Muscle of back (tissue), 10 donors: ENCODE results near the gene POLR2H. TPM values are rescaled to one million over a fixed set of nuclear protein-coding genes. Genes with fewer than 3 reads are reported as not detected.

Experiments used
- polyA plus RNA-seq, 10 donors: library from polyadenylated mRNA; unstranded; fragments of 120-200 nt; gene quantifications; one replicate each; pipeline ENCODE4 v1.2.1, GENCODE V29; 2013; ENCODE audit not compliant: insufficient read length in 10 of 10

The POLR2H gene
- polyA plus RNA-seq, 10 donors = 40.0 to 61.4 (median 43.8) TPM

Other genes starting within 250 kb of the POLR2H start
- 10 to 100 TPM; 30.4 to 42.6 (median 35.5) TPM for gene EIF2B5, start 226.4 kb upstream of the POLR2H start, polyA plus RNA-seq
- gene DVL3, start 206.3 kb upstream of the POLR2H start, polyA plus RNA-seq = 10 to 100 TPM; 67.8 to 98.1 (median 76.6) TPM
- gene AP2M1, start 186.9 kb upstream of the POLR2H start, polyA plus RNA-seq = 100 to 1,000 TPM; 185 to 233 (median 199) TPM
- gene ABCF3, start 175.5 kb upstream of the POLR2H start, polyA plus RNA-seq = 10 to 100 TPM; 38.3 to 52.9 (median 44.8) TPM
- gene VWA5B2, start 132.1 kb upstream of the POLR2H start, polyA plus RNA-seq = under 1 TPM in 9 of 10 donors, not detected in 1; 0.24 to 0.84 (median 0.48) TPM
- 10 to 100 TPM; 19.3 to 25.0 (median 21.2) TPM for gene ALG3, start 112.7 kb upstream of the POLR2H start, polyA plus RNA-seq
- gene EEF1AKMT4, start 112.0 kb upstream of the POLR2H start, polyA plus RNA-seq = 1 to 10 TPM in 8 of 10 donors, under 1 TPM in 2; 0.67 to 2.3 (median 1.5) TPM
- gene CAMK2N2, start 100.2 kb upstream of the POLR2H start, polyA plus RNA-seq = under 1 TPM in 4 of 10 donors, not detected in 6; 0.10 to 0.22 (median 0.13) TPM
- under 1 TPM in 1 of 10 donors, not detected in 9; 0.16 TPM for gene ECE2, start 85.7 kb upstream of the POLR2H start, polyA plus RNA-seq
- gene PSMD2, start 62.5 kb upstream of the POLR2H start, polyA plus RNA-seq = 100 to 1,000 TPM; 149 to 175 (median 165) TPM
- 100 to 1,000 TPM; 155 to 234 (median 181) TPM for gene EIF4G1, start 47.1 kb upstream of the POLR2H start, polyA plus RNA-seq
- gene FAM131A, start 24.1 kb upstream of the POLR2H start, polyA plus RNA-seq = 10 to 100 TPM in 7 of 10 donors, 1 to 10 TPM in 3; 8.4 to 13.3 (median 10.7) TPM
- gene CLCN2, start 105 bp upstream of the POLR2H start, polyA plus RNA-seq = 1 to 10 TPM; 2.4 to 5.9 (median 3.2) TPM
- 1 to 10 TPM; 1.1 to 2.1 (median 1.6) TPM for gene THPO, start 16.5 kb downstream of the POLR2H start, polyA plus RNA-seq
- 10 to 100 TPM; 15.8 to 21.5 (median 17.4) TPM for gene CHRD, start 18.3 kb downstream of the POLR2H start, polyA plus RNA-seq
- 10 to 100 TPM; 25.8 to 54.4 (median 32.4) TPM for gene EPHB3, start 200.1 kb downstream of the POLR2H start, polyA plus RNA-seq